NCI-H146 (cell line): ENCODE measurements around the gene TSC2.
"Not testable (repeated sequence)": the region's sequence is repeated elsewhere in the genome, so short reads cannot be mapped to it uniquely, and the experiment has no call there.

ENCODE experiments used
- DNase-seq: peaks from one replicate; lab custom pipeline; 2025; lab: John Stamatoyannopoulos, UW

The TSC2 gene

GRCh38 chr16:2105769-2106168 lies 58.0 kb downstream of the TSC2 start:
- DNase-seq: not testable (repeated sequence)

- not testable (repeated sequence) for DNase-seq
Measured at GRCh38 chr16:2106211-2106610, 58.4 kb downstream of the TSC2 start.

GRCh38 chr16:2107121-2107790 lies 59.5 kb downstream of the TSC2 start:
- DNase-seq: not testable (repeated sequence)

GRCh38 chr16:2107791-2108125 lies 60.0 kb downstream of the TSC2 start:
- not testable (repeated sequence) for DNase-seq

- DNase-seq: not testable (repeated sequence)
Measured at GRCh38 chr16:2108446-2109270, 60.9 kb downstream of the TSC2 start.

GRCh38 chr16:2109271-2109580 lies 61.4 kb downstream of the TSC2 start:
- not testable (repeated sequence) for DNase-seq

GRCh38 chr16:2109872-2110271 lies 62.1 kb downstream of the TSC2 start:
- not testable (repeated sequence) for DNase-seq

- not testable (repeated sequence) for DNase-seq
Measured at GRCh38 chr16:2110332-2111008, 62.7 kb downstream of the TSC2 start.

- not testable (repeated sequence) for DNase-seq
Measured at GRCh38 chr16:2111009-2111353, 63.2 kb downstream of the TSC2 start.

GRCh38 chr16:2111412-2112335 lies 63.9 kb downstream of the TSC2 start:
- not testable (repeated sequence) for DNase-seq

GRCh38 chr16:2112539-2113106 lies 64.8 kb downstream of the TSC2 start:
- DNase-seq: not testable (repeated sequence)

- not testable (repeated sequence) for DNase-seq
Measured at GRCh38 chr16:2114225-2114624, 66.4 kb downstream of the TSC2 start.

- DNase-seq: not testable (repeated sequence)
Measured at GRCh38 chr16:2114885-2115590, 67.3 kb downstream of the TSC2 start.

- DNase-seq: no peak
Measured at GRCh38 chr16:2115591-2115973, 67.8 kb downstream of the TSC2 start.

- not testable (repeated sequence) for DNase-seq
Measured at GRCh38 chr16:2116428-2116827, 68.6 kb downstream of the TSC2 start.

GRCh38 chr16:2117341-2117740 lies 69.6 kb downstream of the TSC2 start:
- DNase-seq: not testable (repeated sequence)

- not testable (repeated sequence) for DNase-seq
Measured at GRCh38 chr16:2117960-2118722, 70.4 kb downstream of the TSC2 start.

GRCh38 chr16:2121325-2121724 lies 73.5 kb downstream of the TSC2 start:
- not testable (repeated sequence) for DNase-seq

GRCh38 chr16:2121853-2122252 lies 74.1 kb downstream of the TSC2 start:
- no peak for DNase-seq

- no peak for DNase-seq
Measured at GRCh38 chr16:2122429-2122828, 74.6 kb downstream of the TSC2 start.
